Astrocyte of the cerebellum (primary cell): ENCODE data around the gene WFDC8.

Experiments used
- DNase-seq: peaks from one replicate; pipeline ENCODE4 v3.0.0-alpha.2; 2011; ENCODE audit warnings: low read depth
- H3K4me3 ChIP-seq: 2 replicates; pipeline ENCODE4 v1.5.1; 2011; ENCODE audit warnings: mild to moderate bottlenecking, low read depth, low read length, moderate library complexity
- in situ Hi-C: cut with HindIII; loops from 2 replicates; pipeline ENCODE4 v1.10.0; 2017; ENCODE audit warnings: low sequenced_read_pairs
- TF ChIP-seq, protein P1 (sequence below): IDR thresholded peaks from 2 replicates; pipeline ENCODE4 v1.5.1; 2012; ENCODE audit warnings: low read length, low read depth, moderate library complexity, mild to moderate bottlenecking; ENCODE audit errors: missing control alignments

WFDC8 gene

DNA sequence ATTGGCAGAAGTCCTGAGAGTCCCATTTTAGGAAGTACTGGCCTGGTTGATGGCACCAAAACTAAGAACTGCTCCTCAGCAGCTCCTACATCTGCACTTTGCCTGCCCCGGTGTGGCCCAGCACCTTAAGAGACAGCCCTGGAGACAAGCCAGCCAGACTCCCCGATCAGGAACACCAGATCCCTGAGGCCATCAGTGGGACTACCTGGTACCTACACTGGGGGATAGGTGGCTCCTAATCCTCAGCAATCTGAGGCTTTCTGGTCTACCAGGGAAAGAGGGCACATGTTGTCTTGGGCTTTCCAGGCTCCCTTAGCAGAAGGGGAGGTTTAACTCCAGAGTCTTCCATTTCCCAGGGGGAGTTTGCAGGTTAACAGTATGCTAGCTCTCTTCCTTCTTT is 39.7 kb downstream of the WFDC8 start, which contains the start of gene WFDC6:
Gene WFDC6, minus strand, starts transcription at position 101 of the 400 bp plus-strand sequence. Its CDS starts 75 bp downstream, at position 26.
- DNase-seq, result no peak
- in situ Hi-C loops, result no loop called here
- TF ChIP-seq, protein P1, sequence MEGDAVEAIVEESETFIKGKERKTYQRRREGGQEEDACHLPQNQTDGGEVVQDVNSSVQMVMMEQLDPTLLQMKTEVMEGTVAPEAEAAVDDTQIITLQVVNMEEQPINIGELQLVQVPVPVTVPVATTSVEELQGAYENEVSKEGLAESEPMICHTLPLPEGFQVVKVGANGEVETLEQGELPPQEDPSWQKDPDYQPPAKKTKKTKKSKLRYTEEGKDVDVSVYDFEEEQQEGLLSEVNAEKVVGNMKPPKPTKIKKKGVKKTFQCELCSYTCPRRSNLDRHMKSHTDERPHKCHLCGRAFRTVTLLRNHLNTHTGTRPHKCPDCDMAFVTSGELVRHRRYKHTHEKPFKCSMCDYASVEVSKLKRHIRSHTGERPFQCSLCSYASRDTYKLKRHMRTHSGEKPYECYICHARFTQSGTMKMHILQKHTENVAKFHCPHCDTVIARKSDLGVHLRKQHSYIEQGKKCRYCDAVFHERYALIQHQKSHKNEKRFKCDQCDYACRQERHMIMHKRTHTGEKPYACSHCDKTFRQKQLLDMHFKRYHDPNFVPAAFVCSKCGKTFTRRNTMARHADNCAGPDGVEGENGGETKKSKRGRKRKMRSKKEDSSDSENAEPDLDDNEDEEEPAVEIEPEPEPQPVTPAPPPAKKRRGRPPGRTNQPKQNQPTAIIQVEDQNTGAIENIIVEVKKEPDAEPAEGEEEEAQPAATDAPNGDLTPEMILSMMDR, result no peak
- H3K4me3 ChIP-seq, result no peak within 1 kb of the TSS

DNA sequence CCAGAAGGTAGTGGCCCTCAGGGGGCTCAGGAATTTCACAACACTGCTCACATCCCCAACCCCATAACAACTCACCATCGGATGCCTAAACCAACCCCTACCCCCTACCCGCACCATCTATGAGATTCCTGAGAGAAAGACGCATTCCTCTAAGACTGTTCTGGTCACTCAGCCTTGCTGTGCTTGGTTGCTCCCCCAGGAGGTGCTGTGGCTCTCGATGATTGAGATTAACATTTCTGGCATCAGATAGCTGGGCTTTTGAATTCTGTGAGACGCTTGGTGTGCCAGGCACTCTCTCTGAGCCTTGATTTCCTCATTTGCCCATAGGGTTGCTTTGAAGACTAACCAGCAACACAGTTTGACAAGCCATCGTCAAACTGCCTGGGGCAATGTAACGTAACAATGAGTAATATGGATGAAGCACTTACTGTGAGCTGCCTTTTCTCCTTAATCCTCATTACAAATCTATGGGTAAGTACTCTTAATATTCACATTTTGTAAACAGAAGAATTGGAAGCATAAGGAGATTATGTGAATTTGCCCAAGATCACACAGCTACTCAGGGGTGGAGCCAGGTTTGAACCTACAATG is 40.8 kb downstream of the WFDC8 start:
- H3K4me3 ChIP-seq, result no peak overlapping the region
- no peak for DNase-seq
- in situ Hi-C loops, result no loop called here
- TF ChIP-seq, protein P1, result no peak

DNA sequence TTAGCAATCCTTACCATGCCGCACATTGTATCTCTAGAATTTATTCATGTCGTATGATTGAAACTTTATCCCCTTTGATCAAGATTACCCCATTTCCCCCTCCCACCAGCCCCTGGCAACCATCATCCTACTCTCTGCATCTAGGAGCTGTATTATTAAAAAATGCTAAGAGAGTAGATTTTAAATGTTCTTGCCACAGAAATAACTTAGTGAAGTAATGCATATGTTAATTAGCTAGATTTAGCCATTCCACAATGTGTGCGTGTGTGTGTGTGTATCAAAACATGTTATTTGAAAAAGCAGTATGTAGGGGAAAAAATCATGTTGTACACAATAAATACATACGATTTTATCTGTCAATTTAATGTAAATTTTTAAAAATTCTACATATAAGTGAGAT is 51.8 kb downstream of the WFDC8 start:
- no peak overlapping the region for H3K4me3 ChIP-seq
- TF ChIP-seq, protein P1, result no peak
- in situ Hi-C loops, result no loop called here
- DNase-seq, result no peak

DNA sequence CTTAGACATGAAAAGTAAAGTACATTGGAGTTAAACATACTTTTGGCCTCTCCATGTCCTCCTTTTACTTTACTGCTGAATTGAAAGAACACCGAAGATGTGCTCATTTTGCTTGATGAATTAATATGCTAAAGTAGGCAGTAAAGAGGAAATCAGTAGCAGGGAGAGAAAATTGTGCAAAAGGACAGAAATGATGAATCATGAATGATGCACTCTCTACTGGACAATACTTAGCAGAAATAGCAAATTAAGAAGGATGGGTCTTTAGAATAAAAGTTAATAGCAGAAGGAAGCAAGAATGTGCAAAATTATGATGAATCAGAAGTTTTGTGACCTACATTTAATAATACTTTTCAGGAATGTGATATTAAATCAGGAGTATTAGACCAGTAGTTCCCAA is 55.3 kb downstream of the WFDC8 start:
- no peak overlapping the region for H3K4me3 ChIP-seq
- no peak for DNase-seq
- in situ Hi-C loops, result no loop called here
- TF ChIP-seq, protein P1, result no peak

DNA sequence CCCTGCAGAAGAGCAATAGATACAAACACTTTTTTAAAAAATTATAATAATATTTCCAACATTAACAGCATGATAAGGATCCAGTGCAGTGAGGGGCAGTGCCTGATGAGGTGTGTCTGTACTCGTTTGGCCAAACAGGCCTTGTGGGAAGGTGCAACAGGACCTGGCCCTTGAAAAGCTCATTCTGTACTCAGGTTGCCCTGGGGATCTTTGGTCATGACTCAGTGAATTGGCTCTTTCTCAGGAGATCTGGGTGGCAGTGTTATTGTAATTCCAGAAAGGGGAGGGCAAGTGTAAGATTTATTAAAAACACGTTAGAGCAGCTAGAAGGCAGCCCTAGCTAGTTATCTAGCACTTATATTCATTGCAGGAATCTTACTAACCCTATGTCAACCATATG is 60.8 kb downstream of the WFDC8 start:
- TF ChIP-seq, protein P1, result no peak
- H3K4me3 ChIP-seq, result no peak overlapping the region
- no peak for DNase-seq
- in situ Hi-C loops, result no loop called here

DNA sequence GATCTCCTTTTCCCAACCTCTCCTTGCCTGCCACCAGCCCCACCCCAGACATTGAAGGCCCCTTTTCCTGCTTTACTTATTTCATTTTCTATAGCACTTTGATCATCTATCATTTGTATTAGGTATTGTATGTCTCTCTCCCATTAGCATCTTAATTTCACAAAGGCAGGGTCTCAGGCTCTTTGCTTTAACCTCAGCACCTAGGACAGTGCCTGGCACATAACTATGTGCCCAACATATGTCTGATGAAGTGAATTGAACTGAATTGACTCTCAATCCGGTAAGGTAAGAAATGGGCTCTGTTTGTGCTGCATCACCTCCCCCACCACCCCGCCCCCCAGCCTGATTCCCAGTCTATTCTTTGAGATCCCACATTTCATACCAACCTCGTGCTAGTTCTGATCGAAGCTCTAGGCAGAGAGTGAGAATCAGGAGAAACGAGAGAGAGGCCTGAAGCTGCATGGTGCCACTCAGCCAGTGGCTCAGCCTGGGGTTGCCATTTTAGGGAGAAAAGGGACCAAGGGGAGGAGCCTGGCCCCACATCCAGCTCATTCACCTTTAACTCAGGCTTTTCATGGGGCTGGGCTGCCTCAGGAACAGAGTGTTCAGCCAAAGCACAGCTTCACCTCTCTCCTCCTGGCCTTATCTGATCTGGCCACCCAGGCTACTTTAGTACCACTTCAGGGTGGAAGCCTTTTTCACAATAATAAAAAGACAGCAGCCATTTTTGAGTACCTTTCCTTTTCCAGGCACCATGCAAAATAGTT is 63.8 kb downstream of the WFDC8 start, which contains the start of gene SPINT3:
Gene SPINT3, minus strand, starts transcription at position 476 of the 767 bp plus-strand sequence. Its CDS starts 14 bp downstream, at position 462.
- TF ChIP-seq, protein P1, result no peak
- H3K4me3 ChIP-seq, result no peak within 1 kb of the TSS
- no peak for DNase-seq
- in situ Hi-C loops, result no loop called here
